HG02763 (cell line): ENCODE results near the gene SEC22A.

Experiments used
- ATAC-seq: cut with Tn5 transposase; IDR thresholded peaks from one replicate; pipeline ENCODE4 v1.9.1; 2021; ENCODE audit warnings: mild to moderate bottlenecking, moderate library complexity; ENCODE audit not compliant: unreplicated experiment

SEC22A gene

GRCh38 chr3:123262226-123262625, 60.5 kb downstream of the SEC22A start:
- no peak for ATAC-seq

GRCh38 chr3:123262868-123263267, 61.1 kb downstream of the SEC22A start:
- ATAC-seq: no peak

- no peak for ATAC-seq
Observed at GRCh38 chr3:123263941-123264340, 62.2 kb downstream of the SEC22A start.

GRCh38 chr3:123267821-123268220, 66.1 kb downstream of the SEC22A start:
- ATAC-seq: no peak

GRCh38 chr3:123270818-123271217, 69.1 kb downstream of the SEC22A start:
- no peak for ATAC-seq

- no peak for ATAC-seq
Observed at GRCh38 chr3:123271466-123272159, 69.9 kb downstream of the SEC22A start.

- ATAC-seq: no peak
Observed at GRCh38 chr3:123272547-123272946, 70.8 kb downstream of the SEC22A start.

- no peak for ATAC-seq
Observed at GRCh38 chr3:123275691-123276090, 73.9 kb downstream of the SEC22A start.

- ATAC-seq: no peak
Observed at GRCh38 chr3:123276346-123277006, 74.7 kb downstream of the SEC22A start.

- no peak for ATAC-seq
Observed at GRCh38 chr3:123277106-123277505, 75.4 kb downstream of the SEC22A start.

- ATAC-seq: no peak
Observed at GRCh38 chr3:123278446-123278845, 76.7 kb downstream of the SEC22A start.

GRCh38 chr3:123279121-123279520, 77.4 kb downstream of the SEC22A start:
- no peak for ATAC-seq

GRCh38 chr3:123281406-123281805, 79.7 kb downstream of the SEC22A start:
- no peak for ATAC-seq

GRCh38 chr3:123281929-123282328, 80.2 kb downstream of the SEC22A start:
- no peak for ATAC-seq

GRCh38 chr3:123282461-123282860, 80.7 kb downstream of the SEC22A start:
- ATAC-seq: no peak

- ATAC-seq: no peak
Observed at GRCh38 chr3:123283074-123283473, 81.3 kb downstream of the SEC22A start.

- no peak for ATAC-seq
Observed at GRCh38 chr3:123283657-123284398, 82.1 kb downstream of the SEC22A start.

- ATAC-seq: no peak
Observed at GRCh38 chr3:123284399-123285010, 82.8 kb downstream of the SEC22A start.

GRCh38 chr3:123285066-123285465, 83.3 kb downstream of the SEC22A start:
- ATAC-seq: no peak

GRCh38 chr3:123285479-123285878, 83.7 kb downstream of the SEC22A start:
- no peak for ATAC-seq

GRCh38 chr3:123285931-123286307, 84.2 kb downstream of the SEC22A start:
- ATAC-seq: no peak
